ENCODE measurements around the gene CDKAL1.
"Not testable (repeated sequence)": the region's sequence is repeated elsewhere in the genome, so short reads cannot be mapped to it uniquely, and the experiment has no call there.

The CDKAL1 gene

GRCh38 chr6:20600831-20601230, 66.6 kb downstream of the CDKAL1 start:
- no peak for TF ChIP-seq CTCF (IDR thresholded peaks at IDR 0.05; ENCODE audit: extremely low read depth, insufficient read depth, missing control alignments)
- DNase-seq (ENCODE audit: low spot score) = no peak
- in situ Hi-C loops (cut with MboI; ENCODE audit: low pct_unique_long_range_greater_than_20kb, low sequenced_read_pairs, unreplicated experiment) = no loop called here

- in situ Hi-C loops (cut with MboI; ENCODE audit: low pct_unique_long_range_greater_than_20kb, low sequenced_read_pairs, unreplicated experiment) = no loop called here
- DNase-seq (ENCODE audit: low spot score) = no peak
- no peak for TF ChIP-seq CTCF (IDR thresholded peaks at IDR 0.05; ENCODE audit: extremely low read depth, insufficient read depth, missing control alignments)
Measured at GRCh38 chr6:20604159-20604558, 69.9 kb downstream of the CDKAL1 start.

- no peak for TF ChIP-seq CTCF (IDR thresholded peaks at IDR 0.05; ENCODE audit: extremely low read depth, insufficient read depth, missing control alignments)
- in situ Hi-C loops (cut with MboI; ENCODE audit: low pct_unique_long_range_greater_than_20kb, low sequenced_read_pairs, unreplicated experiment) = no loop called here
Measured at GRCh38 chr6:20605061-20605460, 70.8 kb downstream of the CDKAL1 start.

GRCh38 chr6:20605581-20605980, 71.3 kb downstream of the CDKAL1 start:
- DNase-seq (ENCODE audit: low spot score) = no peak
- no peak for TF ChIP-seq CTCF (IDR thresholded peaks at IDR 0.05; ENCODE audit: extremely low read depth, insufficient read depth, missing control alignments)
- in situ Hi-C loops (cut with MboI; ENCODE audit: low pct_unique_long_range_greater_than_20kb, low sequenced_read_pairs, unreplicated experiment) = no loop called here

More at GRCh38 chr6:20605061-20605460, 70.8 kb downstream of the CDKAL1 start:
- DNase-seq (ENCODE audit: low spot score) = no peak

GRCh38 chr6:20606831-20607230, 72.6 kb downstream of the CDKAL1 start:
- TF ChIP-seq CTCF (IDR thresholded peaks at IDR 0.05; ENCODE audit: extremely low read depth, insufficient read depth, missing control alignments) = no peak
- in situ Hi-C loops (cut with MboI; ENCODE audit: low pct_unique_long_range_greater_than_20kb, low sequenced_read_pairs, unreplicated experiment) = no loop called here
- DNase-seq (ENCODE audit: low spot score) = no peak

GRCh38 chr6:20608356-20608755, 74.1 kb downstream of the CDKAL1 start:
- TF ChIP-seq CTCF (IDR thresholded peaks at IDR 0.05; ENCODE audit: extremely low read depth, insufficient read depth, missing control alignments) = no peak
- DNase-seq (ENCODE audit: low spot score) = no peak
- in situ Hi-C loops (cut with MboI; ENCODE audit: low pct_unique_long_range_greater_than_20kb, low sequenced_read_pairs, unreplicated experiment) = no loop called here

- in situ Hi-C loops (cut with MboI; ENCODE audit: low pct_unique_long_range_greater_than_20kb, low sequenced_read_pairs, unreplicated experiment) = no loop called here
- TF ChIP-seq CTCF (IDR thresholded peaks at IDR 0.05; ENCODE audit: extremely low read depth, insufficient read depth, missing control alignments) = no peak
- DNase-seq (ENCODE audit: low spot score) = no peak
Measured at GRCh38 chr6:20608905-20609304, 74.6 kb downstream of the CDKAL1 start.

GRCh38 chr6:20609924-20610323, 75.7 kb downstream of the CDKAL1 start:
- DNase-seq (ENCODE audit: low spot score); in situ Hi-C loops (cut with MboI; ENCODE audit: low pct_unique_long_range_greater_than_20kb, low sequenced_read_pairs, unreplicated experiment): not testable (repeated sequence)
